Stimulated activated CD4-positive, alpha-beta T cell treated with anti-CD3 and anti-CD28 coated beads, TNF-alpha, amount 100 ng/mL, for 48 hours (primary cell): ENCODE data around the gene PTHLH.

Experiments used
- DNase-seq, 3 donors: peaks; one replicate each; pipeline ENCODE4 v3.0.0-alpha.2; 2020; ENCODE audit warnings: low read depth in 3 of 3

PTHLH gene

GRCh38 chr12:27974735-27975221 is 2.2 kb upstream of the PTHLH start:
- DNase-seq = no peak

GRCh38 chr12:27973487-27973890 is 956 bp upstream of the PTHLH start:
- no peak for DNase-seq

GRCh38 chr12:27971606-27972005 is 927 bp downstream of the PTHLH start:
- DNase-seq = no peak

- DNase-seq = no peak
Measured at GRCh38 chr12:27971121-27971489, 1.4 kb downstream of the PTHLH start.

GRCh38 chr12:27970401-27971120 is 2.0 kb downstream of the PTHLH start:
- DNase-seq = no peak

- DNase-seq = peak; percentile 17 to 40 (median 25)
Measured at GRCh38 chr12:27969624-27970400, 2.7 kb downstream of the PTHLH start.

GRCh38 chr12:27968972-27969623 is 3.4 kb downstream of the PTHLH start:
- no peak for DNase-seq

- no peak for DNase-seq
Measured at GRCh38 chr12:27967551-27968054, 4.9 kb downstream of the PTHLH start.

- DNase-seq = no peak
Measured at GRCh38 chr12:27966870-27967269, 5.7 kb downstream of the PTHLH start.

GRCh38 chr12:27965966-27966365 is 6.6 kb downstream of the PTHLH start:
- no peak for DNase-seq

- DNase-seq = no peak
Measured at GRCh38 chr12:27965411-27965810, 7.1 kb downstream of the PTHLH start.

- no peak for DNase-seq
Measured at GRCh38 chr12:27964123-27964522, 8.4 kb downstream of the PTHLH start.

- DNase-seq = no peak
Measured at GRCh38 chr12:27960821-27961220, 11.7 kb downstream of the PTHLH start.

GRCh38 chr12:27958675-27959074 is 13.9 kb downstream of the PTHLH start:
- DNase-seq = no peak

- no peak for DNase-seq
Measured at GRCh38 chr12:27957366-27957765, 15.2 kb downstream of the PTHLH start.

GRCh38 chr12:27953817-27954216 is 18.7 kb downstream of the PTHLH start:
- no peak for DNase-seq

- DNase-seq = no peak
Measured at GRCh38 chr12:27953348-27953747, 19.2 kb downstream of the PTHLH start.

- DNase-seq = no peak
Measured at GRCh38 chr12:27952510-27952909, 20.0 kb downstream of the PTHLH start.

GRCh38 chr12:27951898-27952297 is 20.6 kb downstream of the PTHLH start:
- no peak for DNase-seq

GRCh38 chr12:27946421-27946820 is 26.1 kb downstream of the PTHLH start:
- DNase-seq = no peak

GRCh38 chr12:27940756-27941402 is 31.7 kb downstream of the PTHLH start:
- DNase-seq = peak; percentile 48 to 53 (median 51)

- no peak for DNase-seq
Measured at GRCh38 chr12:27940245-27940644, 32.3 kb downstream of the PTHLH start.
